Keratinocyte (primary cell): Measurements from ENCODE around the gene TUBGCP6.

Experiments
- CTCF ChIP-seq, 3 experiments: IDR thresholded peaks in 1 of 3; conservative IDR thresholded peaks in 1 of 3; optimal IDR thresholded peaks in 1 of 3; 2 replicates in 2 of 3; 3 replicates in 1 of 3; pipeline versions ENCODE3 to v1.5.1; 2011; ENCODE audit warnings: low read length in 3 of 3, mild to moderate bottlenecking in 3 of 3, moderate library complexity in 2 of 3, control low read depth in 1 of 3, inconsistent platforms in 1 of 3; ENCODE audit not compliant: insufficient read depth in 2 of 3; ENCODE audit errors: extremely low read depth in 1 of 3
- EZH2 ChIP-seq: IDR thresholded peaks from one replicate; pipeline ENCODE4 v1.6.1; 2012; ENCODE audit warnings: inconsistent platforms, mild to moderate bottlenecking, low read length, moderate library complexity

DNA sequence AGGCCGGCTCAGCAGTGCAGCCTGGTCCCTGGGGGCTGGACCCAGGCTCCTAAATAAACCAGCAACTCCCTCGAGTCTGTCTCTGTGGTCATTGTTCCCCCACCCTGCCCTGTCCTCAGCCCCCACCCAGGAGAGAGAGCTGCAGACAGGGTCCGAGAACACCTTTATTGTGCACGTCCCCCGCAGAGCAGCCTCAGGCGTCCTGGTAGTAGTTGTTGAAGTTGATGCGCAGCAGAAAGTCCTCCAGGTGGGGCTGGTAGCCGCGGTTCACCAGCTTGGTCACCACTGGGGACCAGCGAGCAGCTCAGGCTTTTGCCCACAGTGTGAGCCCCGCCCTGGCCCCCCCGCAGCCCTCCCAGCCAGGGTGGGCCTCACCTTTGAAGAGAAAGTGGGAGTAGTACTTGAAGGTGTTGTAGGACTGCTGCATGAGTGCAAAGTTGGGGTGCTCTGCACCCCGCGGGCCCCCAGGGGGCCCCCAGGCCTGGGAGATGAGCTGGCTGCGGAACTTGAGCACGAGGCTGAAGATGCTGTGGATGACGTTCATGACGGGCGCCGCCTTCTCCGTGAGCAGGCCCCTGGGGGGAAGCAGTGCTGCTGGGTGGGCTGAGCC is 27.2 kb downstream of the TUBGCP6 start:
- no peak for TF ChIP-seq CTCF (optimal IDR thresholded peaks at IDR 0.05 in 1 of 3, IDR thresholded peaks at IDR 0.05 in 1 of 3, conservative IDR thresholded peaks at IDR 0.05 in 1 of 3; ENCODE audit: extremely low read depth in 1 of 3, insufficient read depth in 2 of 3, low read length in 3 of 3)
- no peak for TF ChIP-seq EZH2
